NCI-H1930 (cell line): Measurements from ENCODE around the gene RIT2.
"Not testable (repeated sequence)": the region's sequence is repeated elsewhere in the genome, so short reads cannot be mapped to it uniquely, and the experiment has no call there.

Experiments used
- DNase-seq, 2 experiments: peaks; one replicate each; lab custom pipeline; 2025; lab: John Stamatoyannopoulos, UW

RIT2 gene

GRCh38 chr18:42838546-42839145 lies 276.8 kb downstream of the RIT2 start:
- no peak for DNase-seq

- no peak for DNase-seq
Measured at GRCh38 chr18:42830936-42831335, 284.5 kb downstream of the RIT2 start.

DNA sequence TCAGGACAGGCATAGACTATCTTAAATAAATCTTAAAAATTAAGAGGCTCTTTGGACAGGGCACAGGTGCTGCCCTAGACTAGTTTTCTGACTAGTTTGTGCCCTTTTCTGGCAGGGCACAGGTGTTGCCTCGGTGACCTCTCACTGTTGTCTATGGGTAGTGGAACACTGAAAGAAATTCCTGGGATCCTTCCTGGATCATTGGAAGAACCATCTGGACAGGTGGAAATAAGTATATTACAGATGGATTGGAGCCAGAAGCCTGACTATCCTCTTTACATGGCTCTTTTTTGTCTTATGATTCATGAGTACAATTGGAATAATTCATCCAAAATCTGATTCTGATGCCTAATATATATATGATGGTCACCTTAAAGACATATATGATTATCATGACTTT lies 286.6 kb downstream of the RIT2 start:
- DNase-seq: no peak

DNA sequence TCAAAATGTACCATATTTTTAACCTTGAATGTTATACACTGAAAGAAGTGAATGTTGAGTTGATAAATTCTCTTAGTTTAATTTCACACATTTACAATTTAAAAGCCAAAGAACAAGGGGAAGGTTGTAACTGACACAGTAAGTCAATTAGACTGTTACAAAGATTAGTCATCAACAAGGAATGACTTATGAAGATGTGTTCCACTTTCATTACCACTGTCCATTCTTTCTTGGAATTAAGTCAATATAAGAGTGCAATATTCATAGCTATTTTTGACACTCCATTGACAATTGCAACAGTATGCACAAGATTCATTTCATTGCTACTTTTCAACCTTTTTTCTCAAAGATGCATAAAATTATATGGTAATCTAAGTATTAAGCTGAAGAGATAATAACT lies 291.3 kb downstream of the RIT2 start:
- DNase-seq: no peak

GRCh38 chr18:42822711-42823110 lies 292.8 kb downstream of the RIT2 start:
- no peak for DNase-seq

DNA sequence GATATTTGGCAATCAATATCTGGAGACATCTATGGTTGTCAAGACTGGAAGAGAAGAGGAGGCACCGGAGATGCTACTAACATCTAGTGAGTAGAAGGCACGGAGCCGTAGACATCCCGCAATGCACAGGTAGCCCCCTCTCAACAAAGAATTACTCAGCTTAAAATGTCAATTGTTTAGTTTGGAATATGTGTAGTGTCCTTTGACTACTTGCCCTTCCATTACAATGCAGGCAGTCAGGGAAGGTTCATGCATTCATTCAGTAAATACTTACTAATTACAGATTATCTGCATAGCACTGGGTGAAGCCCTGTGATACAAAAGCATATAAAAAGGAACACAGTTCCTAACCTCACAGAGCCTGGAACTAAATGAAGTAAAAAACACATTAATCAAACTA lies 294.0 kb downstream of the RIT2 start:
- no peak for DNase-seq

DNA sequence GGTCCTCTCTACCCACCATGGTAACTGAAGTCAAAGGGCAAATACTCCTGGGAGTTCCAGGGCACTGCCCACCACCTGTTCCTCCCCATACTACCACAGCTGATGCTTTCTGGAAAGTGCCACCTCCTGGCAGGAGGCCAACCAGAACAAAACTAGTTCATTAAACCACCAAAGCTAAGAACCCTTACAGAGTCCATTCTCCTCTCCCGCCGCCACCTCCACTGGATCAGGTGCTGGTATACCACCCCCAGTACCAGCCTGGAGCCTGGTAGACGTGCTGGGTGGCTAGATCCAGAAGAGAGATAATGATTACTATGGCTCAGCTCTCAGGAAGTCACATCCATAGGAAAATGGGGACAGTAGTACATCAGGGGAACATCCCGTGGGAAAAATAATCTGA lies 300.9 kb downstream of the RIT2 start:
- DNase-seq: no peak

- DNase-seq: no peak
Measured at GRCh38 chr18:42814184-42814583, 301.3 kb downstream of the RIT2 start.

GRCh38 chr18:42813570-42813969 lies 301.9 kb downstream of the RIT2 start:
- DNase-seq: no peak

- no peak for DNase-seq
Measured at GRCh38 chr18:42807887-42808286, 307.6 kb downstream of the RIT2 start.

DNA sequence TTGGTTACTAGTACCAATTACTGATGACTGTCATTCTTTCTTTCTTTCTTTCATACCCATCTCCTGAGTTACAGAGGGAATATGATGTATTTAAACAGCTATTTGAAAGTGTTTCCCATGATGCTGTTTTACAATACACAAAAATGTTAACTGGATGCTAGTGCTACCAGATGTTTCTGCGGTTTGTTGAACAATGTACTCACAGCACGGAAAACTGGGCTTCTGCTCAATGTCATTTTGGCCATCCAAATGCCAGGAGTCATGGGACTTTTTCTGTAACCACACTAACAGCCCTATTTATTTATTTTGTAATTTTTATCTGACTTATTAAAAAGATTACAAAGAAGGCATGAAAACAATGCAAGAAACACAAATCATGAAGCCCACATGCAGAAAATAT lies 313.8 kb downstream of the RIT2 start:
- DNase-seq: no peak

DNA sequence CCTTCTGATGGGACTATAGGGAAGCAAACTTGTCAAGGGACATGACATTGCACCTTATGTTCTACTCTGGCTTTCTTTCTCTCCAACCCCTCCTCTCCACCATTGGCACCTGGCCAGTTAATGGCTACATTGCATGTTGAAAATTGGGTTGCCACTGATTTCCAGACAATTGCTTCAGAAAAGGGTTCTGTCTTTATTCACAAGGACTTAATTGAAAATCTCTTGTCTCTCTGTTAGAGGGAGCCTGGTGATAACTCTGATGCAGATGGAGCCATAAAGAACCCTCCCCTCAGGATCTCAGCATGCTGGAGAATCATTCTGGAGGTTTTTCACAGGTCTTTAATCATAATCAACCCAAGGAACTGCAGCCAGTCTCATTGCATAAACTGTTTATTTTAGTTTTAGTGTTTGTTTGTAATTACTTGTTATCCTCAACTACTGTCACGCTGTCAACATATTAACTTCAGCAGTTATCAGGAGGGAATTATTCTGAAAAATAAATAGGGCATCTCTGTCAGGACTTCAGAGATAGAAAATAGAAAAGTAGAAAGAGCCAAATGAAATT lies 316.8 kb downstream of the RIT2 start:
- peak; percentile 40 to 54 for DNase-seq

GRCh38 chr18:42795213-42795789 lies 320.2 kb downstream of the RIT2 start:
- DNase-seq: not testable (repeated sequence)

DNA sequence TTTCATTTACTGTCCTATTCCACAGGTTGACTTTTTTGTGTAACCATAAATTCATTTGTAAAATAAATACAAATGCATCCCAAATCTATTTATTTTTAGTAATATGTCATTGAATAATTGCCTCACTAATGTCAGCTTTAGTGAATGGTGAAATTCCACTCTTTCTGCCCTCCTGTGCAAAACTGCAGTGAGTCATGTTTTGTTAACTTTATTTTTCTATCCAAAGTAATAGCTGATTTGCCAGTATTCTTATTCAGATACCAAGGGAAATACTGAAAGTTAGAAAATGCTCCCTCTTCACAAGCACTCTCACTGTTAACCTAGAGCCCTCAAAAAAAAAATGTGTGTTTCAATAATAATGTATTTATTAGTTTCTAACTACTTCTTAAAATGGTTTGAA lies 322.8 kb downstream of the RIT2 start:
- no peak for DNase-seq

GRCh38 chr18:42784632-42785031 lies 330.9 kb downstream of the RIT2 start:
- no peak for DNase-seq

DNA sequence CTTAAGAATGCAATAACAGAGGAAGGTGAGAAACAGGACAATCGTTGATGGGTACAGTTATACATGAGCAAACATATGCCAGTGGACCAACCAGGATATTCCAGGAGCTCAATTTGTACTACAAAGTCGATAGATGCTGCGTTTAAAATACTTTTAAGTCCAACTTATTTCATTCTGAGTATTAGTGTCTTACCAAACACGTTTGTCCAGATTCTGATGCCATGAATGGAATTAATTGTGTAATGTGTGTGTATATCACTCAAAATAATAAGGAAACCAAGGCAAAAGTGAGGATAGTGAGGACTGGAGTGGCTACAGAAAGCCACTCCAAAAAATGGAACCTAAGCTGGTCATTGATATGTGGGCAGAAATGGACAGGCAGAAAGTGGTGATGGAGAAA lies 332.6 kb downstream of the RIT2 start:
- DNase-seq: no peak

GRCh38 chr18:42781298-42781815 lies 334.1 kb downstream of the RIT2 start:
- DNase-seq: no peak

GRCh38 chr18:42780171-42780570 lies 335.3 kb downstream of the RIT2 start:
- no peak for DNase-seq

DNA sequence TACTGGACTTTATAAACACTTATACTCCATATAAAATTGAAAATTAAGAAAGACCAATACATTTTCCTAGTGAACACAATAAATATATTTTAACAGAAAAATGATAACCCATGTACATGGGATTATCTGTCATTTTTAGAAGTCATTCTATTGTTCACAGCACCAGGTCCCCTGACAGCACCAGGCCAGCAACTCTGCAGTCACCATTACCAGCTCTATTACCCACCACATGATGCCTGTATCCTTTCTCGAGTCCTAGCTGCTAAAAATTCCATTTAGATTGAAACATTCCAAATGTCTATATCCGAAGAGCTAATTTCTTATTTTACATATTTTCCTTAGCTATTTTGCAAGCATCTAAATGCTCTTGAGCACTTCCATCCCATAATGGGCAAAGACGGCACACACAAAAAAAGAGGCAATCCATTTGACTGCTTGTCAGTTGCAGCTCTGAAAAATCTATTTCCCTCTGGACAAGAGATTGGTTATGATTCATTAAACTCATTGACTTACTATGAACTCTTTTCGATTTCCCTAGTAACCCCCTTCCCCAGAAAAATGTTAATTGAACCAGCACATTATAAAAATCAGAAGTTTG lies 336.9 kb downstream of the RIT2 start:
- no peak for DNase-seq

- DNase-seq: no peak
Measured at GRCh38 chr18:42778024-42778423, 337.5 kb downstream of the RIT2 start.

GRCh38 chr18:42773870-42774269 lies 341.6 kb downstream of the RIT2 start:
- DNase-seq: no peak

GRCh38 chr18:42771936-42772335 lies 343.5 kb downstream of the RIT2 start:
- no peak for DNase-seq

DNA sequence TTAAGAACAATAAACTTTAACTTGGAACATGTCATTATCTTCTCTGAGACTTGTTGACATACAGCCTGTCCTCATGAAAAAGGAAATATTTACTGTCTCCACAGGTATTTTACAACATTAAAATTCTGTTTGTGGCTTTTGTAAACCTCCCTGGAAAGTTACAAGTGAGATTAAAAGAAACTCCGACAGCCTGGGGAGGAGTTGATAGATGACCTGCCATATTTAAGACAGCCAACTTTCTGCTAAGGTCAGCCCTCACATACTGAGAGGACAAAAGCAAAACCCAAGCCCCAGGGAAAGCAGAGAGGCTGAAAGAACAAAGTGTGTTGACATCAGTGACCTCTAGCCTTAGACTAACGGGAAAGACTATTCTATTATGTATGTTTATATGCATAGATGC lies 350.2 kb downstream of the RIT2 start:
- DNase-seq: no peak
